BE2C (cell line): ENCODE results near the gene TESK2.

Experiments used
- DNase-seq: peaks from one replicate; pipeline ENCODE4 v3.0.0-alpha.2; 2020
- H3K27me3 ChIP-seq: fragments of 250-450 bp; sonication (Bioruptor Pico); 2 replicates; pipeline ENCODE4 v1.5.1; 2020; ENCODE audit warnings: mild to moderate bottlenecking
- H3K36me3 ChIP-seq: fragments of 250-450 bp; sonication (Bioruptor Pico); 2 replicates; pipeline ENCODE4 v1.5.1; 2020; ENCODE audit warnings: mild to moderate bottlenecking
- H3K4me1 ChIP-seq: fragments of 250-450 bp; sonication (Bioruptor Pico); 2 replicates; pipeline ENCODE4 v1.5.1; 2020
- H3K4me3 ChIP-seq: 2 replicates; pipeline ENCODE4 v1.5.1; 2011; ENCODE audit warnings: low read depth, low read length
- H3K9me3 ChIP-seq: fragments of 250-450 bp; sonication (Bioruptor Pico); 2 replicates; pipeline ENCODE4 v1.5.1; 2020
- TF ChIP-seq, protein P1 (sequence below): IDR thresholded peaks from 2 replicates; pipeline ENCODE4 v1.5.1; 2012; ENCODE audit warnings: mild to moderate bottlenecking, low read depth, low read length

Gene TESK2

DNA sequence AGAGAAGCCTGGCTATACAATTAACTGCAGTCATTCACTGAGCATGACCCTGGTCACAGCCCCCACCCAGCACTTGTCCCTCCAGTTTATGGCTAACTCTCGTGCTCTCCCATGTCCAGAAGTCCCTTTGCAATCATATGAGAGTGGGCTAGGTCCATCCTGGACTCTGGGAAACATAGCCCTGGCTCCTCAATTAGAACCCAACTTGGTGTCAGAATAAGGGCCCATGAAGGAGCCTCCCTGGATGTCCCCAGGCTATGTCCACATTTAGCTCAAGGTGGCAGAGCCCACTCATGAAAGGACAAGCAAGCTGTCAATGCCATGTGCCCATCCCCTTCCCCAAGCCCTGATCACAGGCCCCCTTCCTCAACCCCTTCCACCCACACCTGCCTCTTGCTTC, 191.7 kb downstream of the TESK2 start:
- H3K36me3 ChIP-seq = no peaks in the 10 kb centered on the region
- H3K4me1 ChIP-seq = no peaks in the 10 kb centered on the region
- H3K27me3 ChIP-seq = no peaks in the 10 kb centered on the region
- no peaks in the 10 kb centered on the region for H3K9me3 ChIP-seq
- DNase-seq = no peak
- no peak overlapping the region for H3K4me3 ChIP-seq
- TF ChIP-seq, protein P1, sequence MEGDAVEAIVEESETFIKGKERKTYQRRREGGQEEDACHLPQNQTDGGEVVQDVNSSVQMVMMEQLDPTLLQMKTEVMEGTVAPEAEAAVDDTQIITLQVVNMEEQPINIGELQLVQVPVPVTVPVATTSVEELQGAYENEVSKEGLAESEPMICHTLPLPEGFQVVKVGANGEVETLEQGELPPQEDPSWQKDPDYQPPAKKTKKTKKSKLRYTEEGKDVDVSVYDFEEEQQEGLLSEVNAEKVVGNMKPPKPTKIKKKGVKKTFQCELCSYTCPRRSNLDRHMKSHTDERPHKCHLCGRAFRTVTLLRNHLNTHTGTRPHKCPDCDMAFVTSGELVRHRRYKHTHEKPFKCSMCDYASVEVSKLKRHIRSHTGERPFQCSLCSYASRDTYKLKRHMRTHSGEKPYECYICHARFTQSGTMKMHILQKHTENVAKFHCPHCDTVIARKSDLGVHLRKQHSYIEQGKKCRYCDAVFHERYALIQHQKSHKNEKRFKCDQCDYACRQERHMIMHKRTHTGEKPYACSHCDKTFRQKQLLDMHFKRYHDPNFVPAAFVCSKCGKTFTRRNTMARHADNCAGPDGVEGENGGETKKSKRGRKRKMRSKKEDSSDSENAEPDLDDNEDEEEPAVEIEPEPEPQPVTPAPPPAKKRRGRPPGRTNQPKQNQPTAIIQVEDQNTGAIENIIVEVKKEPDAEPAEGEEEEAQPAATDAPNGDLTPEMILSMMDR = no peak

DNA sequence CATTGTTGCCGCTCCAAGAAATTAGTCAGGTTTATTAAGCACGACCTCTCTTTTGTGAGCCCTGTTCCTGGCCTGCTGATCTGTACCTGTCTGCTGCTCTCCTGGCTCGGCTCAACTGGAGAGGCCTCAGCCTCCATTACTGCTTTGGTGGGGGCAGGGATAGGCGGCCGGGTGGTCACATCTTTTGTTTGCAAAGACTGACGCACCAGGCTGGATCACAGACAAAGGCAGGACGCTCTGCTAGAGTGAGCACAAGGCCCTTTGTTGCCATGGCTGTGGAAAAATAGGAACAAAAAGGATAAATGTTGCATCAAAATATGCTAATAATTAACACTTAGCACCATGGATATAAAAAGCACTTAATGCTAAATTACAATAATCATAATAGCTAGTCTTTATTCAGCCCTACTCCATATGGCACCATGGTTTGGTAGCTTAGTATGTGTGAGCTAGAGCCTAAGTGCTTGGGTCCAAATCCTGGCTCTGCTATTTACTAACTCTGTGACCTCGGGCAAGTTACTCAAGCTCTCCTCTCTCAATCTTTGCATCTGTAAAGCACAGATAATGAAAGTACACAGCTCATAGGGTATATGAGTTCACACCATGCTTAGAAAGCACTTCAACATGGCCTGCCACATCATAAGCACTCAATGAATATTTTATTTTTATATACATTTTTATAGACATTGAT, 193.2 kb downstream of the TESK2 start:
- no peaks in the 10 kb centered on the region for H3K27me3 ChIP-seq
- TF ChIP-seq, protein P1 = no peak

More for the DNA sequence above, 193.2 kb downstream of the TESK2 start:
- no peaks in the 10 kb centered on the region for H3K36me3 ChIP-seq
- H3K4me3 ChIP-seq = no peak overlapping the region
- no peak for DNase-seq
- no peaks in the 10 kb centered on the region for H3K9me3 ChIP-seq
- no peaks in the 10 kb centered on the region for H3K4me1 ChIP-seq
